ENCODE measurements around the gene INHA. TPM values are rescaled to one million over a fixed set of nuclear protein-coding genes. Genes with fewer than 3 reads are reported as not detected.

The INHA gene
- total RNA-seq, 2 donors from 2014 or later, result not detected

DNA sequence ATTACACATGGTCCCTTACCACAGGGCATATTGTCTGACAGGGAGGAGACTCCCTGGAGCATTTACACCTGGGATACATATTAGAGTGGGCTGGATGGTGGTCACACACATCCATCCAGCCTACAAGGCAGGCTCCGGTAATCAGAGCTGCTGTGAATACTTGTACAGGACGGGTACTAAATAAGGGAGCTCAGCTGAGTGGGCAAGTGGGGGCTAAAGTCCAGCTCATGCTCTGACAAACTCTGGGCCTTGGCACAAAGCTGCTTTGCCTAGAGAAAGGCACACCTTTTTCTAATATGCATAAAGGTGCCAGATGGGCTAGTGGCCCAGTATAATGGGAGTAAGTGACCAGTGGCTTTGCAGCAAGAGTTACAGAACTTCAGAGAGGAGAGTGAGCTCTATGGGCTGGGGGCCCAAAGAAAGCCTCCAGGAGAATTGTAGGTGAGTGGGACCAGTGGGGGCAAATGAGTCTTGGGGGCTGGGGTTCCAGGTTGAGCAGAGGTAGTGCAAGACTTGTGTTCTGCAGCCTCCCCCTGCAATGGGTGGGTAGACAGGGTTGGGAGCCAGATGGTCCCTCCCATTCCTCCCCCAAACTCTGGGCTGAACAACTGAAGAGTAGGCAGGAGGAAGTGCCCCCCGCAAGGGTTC, 26.7 kb upstream of the INHA start:
- peak overlapping the region; percentile 85 for H3K27ac Mint-ChIP-seq
- H3K36me3 Mint-ChIP-seq (ENCODE audit: low read depth), result no peaks in the 10 kb centered on the region
- peaks cover 21% of the 10 kb centered on the region for H3K4me1 Mint-ChIP-seq
- ATAC-seq (no peak), DNase-seq (no peak)
- H3K9me3 ChIP-seq (ENCODE audit: control insufficient read depth, low read length, poor library complexity, severe bottlenecking), result no peaks in the 10 kb centered on the region
- H3K27me3 Mint-ChIP-seq, result peaks cover 18% of the 10 kb centered on the region
- H3K4me3 Mint-ChIP-seq, result peak overlapping the region; percentile 92

DNA sequence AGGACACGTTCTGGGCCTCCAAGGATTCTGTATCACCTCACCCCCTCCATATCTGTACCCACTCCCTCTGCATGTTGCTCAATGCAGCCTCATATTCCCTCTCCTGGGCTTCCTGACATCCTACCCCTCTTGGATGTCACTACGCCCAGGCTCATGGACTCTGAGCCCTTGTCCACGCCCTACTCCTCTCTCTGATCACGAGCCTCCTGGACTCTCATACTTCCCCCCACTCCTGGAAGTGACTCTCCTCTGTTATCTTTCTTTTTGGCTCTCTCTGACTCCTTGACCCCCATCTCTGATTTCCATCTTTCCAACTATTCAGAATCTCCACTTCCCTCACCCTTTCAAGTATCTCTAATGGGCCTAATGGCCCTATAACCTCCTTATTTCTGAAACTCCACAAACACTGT, 26.2 kb upstream of the INHA start:
- no peaks in the 10 kb centered on the region for H3K9me3 ChIP-seq (ENCODE audit: control insufficient read depth, low read length, poor library complexity, severe bottlenecking)
- no peak overlapping the region for H3K27ac Mint-ChIP-seq
- peaks cover 23% of the 10 kb centered on the region for H3K4me1 Mint-ChIP-seq
- H3K4me3 Mint-ChIP-seq, result no peak overlapping the region
- ATAC-seq, result no peak
- peaks cover 23% of the 10 kb centered on the region for H3K27me3 Mint-ChIP-seq
- H3K36me3 Mint-ChIP-seq (ENCODE audit: low read depth), result no peaks in the 10 kb centered on the region
- DNase-seq, result no peak

DNA sequence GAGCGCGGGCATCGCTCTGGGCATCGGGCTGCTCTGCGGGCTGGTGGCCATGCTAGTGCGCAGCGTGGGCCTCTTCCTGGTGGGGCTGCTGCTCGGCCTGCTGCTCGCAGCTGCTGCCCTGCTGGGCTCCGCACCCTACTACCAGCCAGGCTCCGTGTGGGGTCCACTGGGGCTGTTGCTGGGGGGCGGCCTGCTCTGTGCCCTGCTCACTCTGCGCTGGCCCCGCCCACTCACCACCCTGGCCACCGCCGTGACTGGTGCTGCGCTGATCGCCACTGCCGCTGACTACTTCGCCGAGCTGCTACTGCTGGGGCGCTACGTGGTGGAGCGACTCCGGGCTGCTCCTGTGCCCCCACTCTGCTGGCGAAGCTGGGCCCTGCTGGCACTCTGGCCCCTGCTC, 24.5 kb upstream of the INHA start:
- Mint-ChIP-seq H3K36me3 (ENCODE audit: low read depth) (no peaks in the 10 kb centered on the region), H3K4me1 (peaks cover 20% of the 10 kb centered on the region), H3K4me3 (no peak overlapping the region), H3K27ac (no peak overlapping the region), H3K27me3 (peaks cover 31% of the 10 kb centered on the region)
- no peaks in the 10 kb centered on the region for H3K9me3 ChIP-seq (ENCODE audit: control insufficient read depth, low read length, poor library complexity, severe bottlenecking)
- no peak for ATAC-seq
- DNase-seq, result no peak

DNA sequence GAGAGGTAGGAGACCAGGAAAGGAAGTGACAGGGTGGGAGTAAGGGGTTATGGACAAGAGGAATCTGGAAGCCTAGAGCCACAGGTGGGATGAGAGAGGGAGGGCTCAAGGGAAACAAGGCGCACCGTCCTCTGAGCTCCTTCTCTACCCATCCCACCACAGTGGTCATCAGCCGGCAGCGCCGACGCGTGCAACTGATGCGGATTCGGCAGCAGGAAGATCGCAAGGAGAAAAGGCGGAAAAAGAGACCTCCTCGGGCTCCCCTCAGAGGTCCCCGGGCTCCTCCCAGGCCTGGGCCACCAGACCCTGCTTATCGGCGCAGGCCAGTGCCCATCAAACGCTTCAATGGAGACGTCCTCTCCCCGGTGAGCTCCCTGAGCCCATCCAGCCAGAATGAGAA, 23.1 kb upstream of the INHA start:
- ATAC-seq (no peak), DNase-seq (no peak)
- no peak overlapping the region for H3K27ac Mint-ChIP-seq
- peaks cover 17% of the 10 kb centered on the region for H3K4me1 Mint-ChIP-seq
- no peak overlapping the region for H3K4me3 Mint-ChIP-seq
- H3K27me3 Mint-ChIP-seq, result peaks cover 39% of the 10 kb centered on the region
- H3K9me3 ChIP-seq (ENCODE audit: control insufficient read depth, low read length, poor library complexity, severe bottlenecking), result no peaks in the 10 kb centered on the region
- no peaks in the 10 kb centered on the region for H3K36me3 Mint-ChIP-seq (ENCODE audit: low read depth)

DNA sequence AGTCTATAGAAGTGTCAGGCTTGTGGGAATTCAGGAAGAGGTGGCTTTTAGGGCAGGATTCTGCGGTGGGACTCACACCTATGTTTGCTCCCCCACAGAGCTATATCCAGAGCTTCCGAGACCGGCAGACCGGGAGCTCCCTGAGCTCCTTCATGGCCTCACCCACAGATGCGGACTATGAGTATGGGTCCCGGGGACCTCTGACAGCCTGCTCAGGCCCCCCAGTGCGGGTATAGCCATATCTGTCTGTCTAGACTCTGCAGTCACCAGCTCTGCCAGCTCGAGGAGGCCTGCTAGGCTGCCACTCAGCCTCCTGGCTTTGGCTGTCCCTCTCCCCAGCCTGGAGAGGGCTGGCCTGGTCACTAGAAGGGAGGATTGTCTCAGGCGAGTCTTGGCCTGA, 22.5 kb upstream of the INHA start:
- ATAC-seq, result no peak
- no peak for DNase-seq
- Mint-ChIP-seq H3K27me3 (peaks cover 45% of the 10 kb centered on the region), H3K4me1 (peaks cover 13% of the 10 kb centered on the region), H3K27ac (no peak overlapping the region), H3K36me3 (ENCODE audit: low read depth) (no peaks in the 10 kb centered on the region), H3K4me3 (no peak overlapping the region)
- no peaks in the 10 kb centered on the region for H3K9me3 ChIP-seq (ENCODE audit: control insufficient read depth, low read length, poor library complexity, severe bottlenecking)

DNA sequence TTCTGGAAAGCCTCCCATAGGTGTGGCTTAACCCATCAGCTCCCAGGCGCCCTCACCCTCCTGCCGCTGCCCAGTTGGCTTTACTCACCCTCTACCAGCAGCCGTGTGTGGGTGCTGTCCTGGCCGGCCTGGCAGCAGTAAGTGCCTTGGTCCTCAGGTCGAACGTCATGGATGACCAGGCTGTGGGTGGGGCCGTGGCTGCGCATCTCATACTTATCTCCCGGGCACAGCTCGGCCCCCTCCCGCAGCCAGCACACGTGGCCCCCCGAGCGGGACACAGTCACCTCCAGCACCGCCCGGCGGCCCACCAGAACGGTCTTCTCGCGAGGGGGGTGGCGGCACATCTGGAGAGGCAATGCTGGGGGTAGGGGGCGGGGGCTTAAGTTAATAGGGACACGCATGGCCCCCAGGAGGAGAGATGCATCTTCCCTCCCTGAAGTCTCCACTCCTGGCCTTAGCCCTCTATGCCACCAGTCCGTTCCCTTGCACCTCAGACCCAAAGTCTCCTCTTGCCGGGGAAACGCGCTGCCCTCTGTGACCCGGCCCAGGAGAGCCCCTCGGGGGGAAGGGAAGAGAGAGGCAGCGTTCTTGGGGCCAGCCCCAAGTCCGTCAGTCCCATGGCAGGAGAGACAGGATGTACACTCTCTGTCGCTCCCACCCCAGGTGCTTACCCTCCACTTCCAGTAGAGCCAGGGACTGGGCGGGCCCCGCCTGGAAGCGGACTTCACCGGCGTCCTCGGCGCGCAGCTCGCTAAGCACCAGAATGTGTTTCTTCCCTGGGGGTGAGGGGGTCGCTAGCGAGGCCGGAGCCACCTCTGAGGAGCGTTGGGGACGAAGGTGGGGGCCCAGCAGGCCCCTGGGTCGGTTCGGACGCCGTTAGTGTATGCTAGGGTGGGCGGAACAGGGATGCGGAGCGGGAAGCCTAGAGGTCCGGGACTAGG, 20.4 kb upstream of the INHA start:
- no peak overlapping the region for H3K27ac Mint-ChIP-seq
- no peak for DNase-seq

DNA sequence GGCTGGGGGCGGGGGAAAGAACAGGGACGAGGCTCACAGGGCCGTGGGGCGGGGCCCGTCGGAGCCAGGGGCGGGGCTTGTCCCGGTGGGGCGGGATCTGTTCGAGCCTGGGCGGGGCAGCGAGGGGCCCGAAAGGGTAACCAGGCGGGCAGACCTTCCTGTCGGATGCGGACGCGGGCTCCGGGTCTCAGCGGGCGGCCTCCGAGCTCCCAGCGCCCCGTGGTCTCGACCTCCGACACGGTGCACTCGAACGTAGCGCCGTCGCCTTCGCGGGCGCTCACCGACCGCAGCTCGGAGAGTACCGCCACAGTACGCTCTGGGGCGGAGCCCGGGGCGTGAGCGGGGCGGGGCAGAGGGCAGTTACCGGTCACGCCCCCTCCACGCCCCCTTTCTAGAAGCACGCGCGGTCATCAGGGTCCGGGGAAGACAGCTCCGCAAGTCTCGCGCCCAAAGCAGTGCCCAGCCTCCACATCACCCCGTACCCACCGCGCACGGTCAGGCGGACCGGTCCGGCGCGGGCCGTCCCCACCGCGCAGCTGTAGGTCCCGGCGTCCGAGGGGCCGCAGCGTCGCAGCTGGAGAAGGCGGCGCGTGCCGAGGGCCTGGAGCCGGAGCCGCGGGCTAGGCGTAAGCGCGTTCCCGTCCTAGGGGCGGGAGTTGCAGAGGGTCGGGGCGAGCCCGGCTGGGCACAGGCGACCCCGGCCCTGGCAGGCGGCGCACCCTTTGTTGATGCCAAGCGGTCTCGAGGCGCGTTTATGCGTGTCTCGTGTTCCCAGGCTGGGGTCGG, 19.5 kb upstream of the INHA start:
- peaks cover 57% of the 10 kb centered on the region for H3K27me3 Mint-ChIP-seq

More for the DNA sequence above, 20.4 kb upstream of the INHA start:
- peaks cover 55% of the 10 kb centered on the region for H3K27me3 Mint-ChIP-seq
- H3K4me1 Mint-ChIP-seq, result peaks cover 9% of the 10 kb centered on the region
- no peaks in the 10 kb centered on the region for H3K9me3 ChIP-seq (ENCODE audit: control insufficient read depth, low read length, poor library complexity, severe bottlenecking)
- ATAC-seq, result peak; percentile 10
- peak overlapping the region; percentile 90 for H3K4me3 Mint-ChIP-seq
- H3K36me3 Mint-ChIP-seq (ENCODE audit: low read depth), result no peaks in the 10 kb centered on the region

DNA sequence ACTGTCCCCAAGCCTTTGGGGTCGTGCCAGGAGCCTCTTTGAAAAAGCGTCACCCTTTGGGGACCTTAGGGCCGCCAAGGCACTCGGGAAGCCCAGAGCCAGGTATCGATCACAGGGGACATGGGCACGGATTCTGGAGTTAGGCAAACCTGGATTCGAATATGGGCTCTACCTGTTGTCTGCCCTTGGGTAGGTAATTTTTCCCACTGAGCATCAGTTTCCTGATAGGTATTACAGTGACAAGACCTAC, 19.0 kb upstream of the INHA start:
- H3K27ac Mint-ChIP-seq, result no peak overlapping the region
- DNase-seq (no peak), ATAC-seq (no peak)
- H3K4me3 Mint-ChIP-seq, result peak overlapping the region; percentile 12
- H3K27me3 Mint-ChIP-seq, result peaks cover 56% of the 10 kb centered on the region
- no peaks in the 10 kb centered on the region for H3K9me3 ChIP-seq (ENCODE audit: control insufficient read depth, low read length, poor library complexity, severe bottlenecking)
- no peaks in the 10 kb centered on the region for H3K36me3 Mint-ChIP-seq (ENCODE audit: low read depth)
- peaks cover 9% of the 10 kb centered on the region for H3K4me1 Mint-ChIP-seq

More for the DNA sequence above, 19.5 kb upstream of the INHA start:
- peaks cover 9% of the 10 kb centered on the region for H3K4me1 Mint-ChIP-seq
- H3K36me3 Mint-ChIP-seq (ENCODE audit: low read depth), result no peaks in the 10 kb centered on the region
- H3K9me3 ChIP-seq (ENCODE audit: control insufficient read depth, low read length, poor library complexity, severe bottlenecking), result no peaks in the 10 kb centered on the region
- H3K27ac Mint-ChIP-seq, result no peak overlapping the region
- H3K4me3 Mint-ChIP-seq, result peak overlapping the region; percentile 90
- ATAC-seq, result peak; percentile 97
- DNase-seq, result peak; percentile 68 to 77 (median 71)

DNA sequence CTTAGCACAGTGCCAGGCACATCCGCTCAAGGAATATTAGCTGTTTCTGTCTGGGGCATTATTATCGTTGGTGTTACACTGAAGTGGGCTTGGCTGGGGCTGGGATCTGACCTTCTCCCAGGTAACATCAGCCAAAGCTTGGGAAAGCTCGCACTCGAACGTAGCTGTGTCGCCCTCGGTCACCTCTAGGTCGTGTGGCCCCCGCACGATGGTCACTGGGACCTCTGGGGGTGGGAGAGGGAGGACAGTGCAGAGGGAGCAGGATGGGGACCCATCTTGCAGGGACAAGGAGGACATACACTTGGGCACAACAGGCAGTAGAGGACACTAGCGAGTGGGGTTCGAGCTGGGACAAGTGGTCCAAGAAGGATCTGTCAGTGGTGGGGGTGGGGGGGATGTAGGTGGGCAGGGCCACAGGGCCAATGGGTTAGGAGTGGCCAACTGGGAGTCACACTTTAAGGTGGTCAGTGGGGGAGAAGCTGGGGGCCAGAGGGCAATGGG, 18.6 kb upstream of the INHA start:
- DNase-seq (no peak), ATAC-seq (no peak)
- H3K27me3 Mint-ChIP-seq, result peaks cover 56% of the 10 kb centered on the region

DNA sequence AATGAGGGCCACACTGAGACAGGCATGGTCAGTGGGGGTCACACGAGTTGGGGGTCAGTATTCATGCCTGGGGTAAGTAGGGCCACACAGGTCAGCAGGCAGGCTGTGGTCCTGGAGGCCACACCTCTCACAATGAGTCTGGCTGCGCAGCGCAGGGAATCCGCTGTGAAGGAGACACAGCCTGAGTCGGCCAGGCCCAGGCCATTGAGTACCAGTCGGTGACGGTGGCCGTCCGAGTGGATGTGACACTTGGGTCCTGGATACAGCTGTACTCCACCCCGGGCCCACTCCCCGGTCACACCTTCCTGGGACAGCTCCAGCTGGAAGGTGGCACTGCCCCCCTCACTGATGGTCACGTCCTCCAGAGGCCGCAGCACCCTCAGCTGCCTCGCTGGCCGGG, 17.8 kb upstream of the INHA start:
- ATAC-seq (no peak), DNase-seq (no peak)
- H3K4me3 Mint-ChIP-seq, result no peak overlapping the region
- H3K27ac Mint-ChIP-seq, result no peak overlapping the region
- H3K36me3 Mint-ChIP-seq (ENCODE audit: low read depth), result no peaks in the 10 kb centered on the region
- peaks cover 49% of the 10 kb centered on the region for H3K27me3 Mint-ChIP-seq
- no peaks in the 10 kb centered on the region for H3K9me3 ChIP-seq (ENCODE audit: control insufficient read depth, low read length, poor library complexity, severe bottlenecking)
- peaks cover 6% of the 10 kb centered on the region for H3K4me1 Mint-ChIP-seq

More for the DNA sequence above, 18.6 kb upstream of the INHA start:
- H3K9me3 ChIP-seq (ENCODE audit: control insufficient read depth, low read length, poor library complexity, severe bottlenecking), result no peaks in the 10 kb centered on the region
- Mint-ChIP-seq H3K27ac (peak overlapping the region; percentile 3), H3K4me1 (peaks cover 6% of the 10 kb centered on the region), H3K36me3 (ENCODE audit: low read depth) (no peaks in the 10 kb centered on the region), H3K4me3 (peak overlapping the region; percentile 12)

DNA sequence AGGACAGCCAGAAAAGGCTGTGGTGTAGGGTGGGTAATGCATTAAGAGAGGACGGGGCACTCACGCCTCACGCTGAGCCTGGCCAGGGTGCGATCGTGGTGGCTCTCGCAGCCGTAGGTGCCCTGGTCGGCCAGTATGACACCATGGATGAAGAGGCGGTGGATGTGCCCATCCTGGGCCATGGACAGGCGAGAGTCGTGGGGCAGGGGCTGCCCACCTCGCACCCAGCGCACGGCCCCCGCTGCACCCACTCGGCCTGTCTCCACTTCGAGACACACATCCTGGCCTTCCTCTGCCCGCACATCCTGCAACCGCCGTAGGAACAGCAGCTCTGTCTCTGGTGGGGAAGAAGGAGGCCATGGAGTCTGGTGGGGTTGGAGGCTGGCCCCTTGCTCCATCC, 16.2 kb upstream of the INHA start:
- Mint-ChIP-seq H3K36me3 (ENCODE audit: low read depth) (no peaks in the 10 kb centered on the region), H3K27me3 (peaks cover 40% of the 10 kb centered on the region), H3K27ac (no peak overlapping the region), H3K4me1 (peaks cover 4% of the 10 kb centered on the region), H3K4me3 (no peak overlapping the region)
- DNase-seq, result no peak
- H3K9me3 ChIP-seq (ENCODE audit: control insufficient read depth, low read length, poor library complexity, severe bottlenecking), result no peaks in the 10 kb centered on the region
- no peak for ATAC-seq

DNA sequence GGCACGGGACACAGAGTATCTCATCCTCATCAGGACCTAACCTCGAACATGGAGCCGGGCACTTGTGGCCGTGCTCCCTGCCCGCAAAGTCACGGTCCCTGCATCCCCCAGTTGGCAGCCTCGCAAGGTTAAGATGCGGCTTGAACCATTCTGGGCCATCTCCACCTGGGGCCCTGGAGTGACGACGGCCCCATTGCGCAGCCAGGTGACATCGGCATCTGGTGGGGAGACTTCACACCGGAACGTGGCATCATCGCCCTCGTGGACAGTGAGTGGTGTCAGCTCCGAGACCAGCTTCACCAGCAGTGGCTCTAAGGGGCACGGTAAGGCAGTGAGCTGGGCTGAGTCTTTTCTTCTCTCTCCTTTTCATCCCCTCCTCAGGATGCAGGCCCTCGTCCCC, 15.7 kb upstream of the INHA start:
- Mint-ChIP-seq H3K27me3 (peaks cover 37% of the 10 kb centered on the region), H3K4me1 (peaks cover 4% of the 10 kb centered on the region), H3K4me3 (no peak overlapping the region), H3K36me3 (ENCODE audit: low read depth) (no peaks in the 10 kb centered on the region), H3K27ac (no peak overlapping the region)
- no peaks in the 10 kb centered on the region for H3K9me3 ChIP-seq (ENCODE audit: control insufficient read depth, low read length, poor library complexity, severe bottlenecking)
- DNase-seq (no peak), ATAC-seq (no peak)

DNA sequence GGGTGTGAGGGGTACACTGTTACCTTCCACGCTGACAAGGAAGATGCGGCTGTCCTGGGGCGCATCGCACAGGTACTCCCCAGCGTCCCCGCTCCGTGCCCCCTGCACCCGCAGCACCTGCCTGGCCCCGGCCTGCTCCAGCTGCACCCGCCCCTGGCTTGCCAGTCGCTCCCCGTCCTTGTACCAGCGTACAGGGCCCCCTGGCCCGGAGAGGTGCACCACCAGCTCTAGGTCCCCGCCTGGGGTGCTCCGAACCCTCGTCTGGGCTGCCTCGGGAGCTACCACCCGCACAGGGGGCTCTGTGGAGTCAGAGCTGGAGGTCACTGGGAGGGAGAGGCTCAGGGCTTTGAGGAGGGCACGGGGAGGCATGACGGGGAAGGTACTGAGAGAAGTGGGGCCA, 14.8 kb upstream of the INHA start:
- no peaks in the 10 kb centered on the region for H3K4me1 Mint-ChIP-seq
- ATAC-seq (no peak), DNase-seq (no peak)
- H3K4me3 Mint-ChIP-seq, result no peak overlapping the region
- peaks cover 38% of the 10 kb centered on the region for H3K27me3 Mint-ChIP-seq
- no peaks in the 10 kb centered on the region for H3K36me3 Mint-ChIP-seq (ENCODE audit: low read depth)
- no peak overlapping the region for H3K27ac Mint-ChIP-seq
- no peaks in the 10 kb centered on the region for H3K9me3 ChIP-seq (ENCODE audit: control insufficient read depth, low read length, poor library complexity, severe bottlenecking)

Data from T-helper 17 cell (primary cell).